Non-pigmented ciliary epithelial cell (primary cell): ENCODE measurements around the gene RCAN1.
A peak's percentile ranks its signal among the peaks of the same experiment; 100 is the strongest.

Source experiments
- DNase-seq: peaks from one replicate; pipeline ENCODE4 v3.0.0-alpha.2; 2010; ENCODE audit warnings: low read depth

The RCAN1 gene

GRCh38 chr21:34537838-34538237, 77.1 kb downstream of the RCAN1 start:
- DNase-seq, result no peak

- no peak for DNase-seq
Measured at GRCh38 chr21:34536820-34537219, 78.1 kb downstream of the RCAN1 start.

GRCh38 chr21:34536311-34536710, 78.6 kb downstream of the RCAN1 start:
- DNase-seq, result no peak

- no peak for DNase-seq
Measured at GRCh38 chr21:34535886-34536285, 79.0 kb downstream of the RCAN1 start.

- no peak for DNase-seq
Measured at GRCh38 chr21:34534522-34534921, 80.4 kb downstream of the RCAN1 start.

GRCh38 chr21:34533938-34534337, 81.0 kb downstream of the RCAN1 start:
- DNase-seq, result no peak

GRCh38 chr21:34531399-34531798, 83.5 kb downstream of the RCAN1 start:
- no peak for DNase-seq

GRCh38 chr21:34530261-34530660, 84.7 kb downstream of the RCAN1 start:
- DNase-seq, result peak; percentile 76

- no peak for DNase-seq
Measured at GRCh38 chr21:34528131-34528561, 86.8 kb downstream of the RCAN1 start.

- peak; percentile 100 for DNase-seq
Measured at GRCh38 chr21:34526618-34527290, 88.2 kb downstream of the RCAN1 start.

- DNase-seq, result no peak
Measured at GRCh38 chr21:34526241-34526617, 88.7 kb downstream of the RCAN1 start.

GRCh38 chr21:34524646-34525601, 90.0 kb downstream of the RCAN1 start:
- DNase-seq, result no peak

GRCh38 chr21:34523019-34523555, 91.8 kb downstream of the RCAN1 start:
- DNase-seq, result no peak

- no peak for DNase-seq
Measured at GRCh38 chr21:34522284-34522683, 92.6 kb downstream of the RCAN1 start.

GRCh38 chr21:34521561-34521960, 93.4 kb downstream of the RCAN1 start:
- no peak for DNase-seq

- DNase-seq, result no peak
Measured at GRCh38 chr21:34520764-34521508, 94.0 kb downstream of the RCAN1 start.

- no peak for DNase-seq
Measured at GRCh38 chr21:34520281-34520680, 94.6 kb downstream of the RCAN1 start.

GRCh38 chr21:34519694-34520093, 95.2 kb downstream of the RCAN1 start:
- DNase-seq, result no peak

- no peak for DNase-seq
Measured at GRCh38 chr21:34519016-34519415, 95.9 kb downstream of the RCAN1 start.

GRCh38 chr21:34518301-34518700, 96.6 kb downstream of the RCAN1 start:
- no peak for DNase-seq

- no peak for DNase-seq
Measured at GRCh38 chr21:34517491-34518245, 97.2 kb downstream of the RCAN1 start.

- DNase-seq, result no peak
Measured at GRCh38 chr21:34517039-34517438, 97.9 kb downstream of the RCAN1 start.
